ENCODE results near the gene CLASP2.

Gene CLASP2

GRCh38 chr3:33749546-33750210 lies 31.6 kb upstream of the CLASP2 start:
- Histone ChIP-seq H3K9me3 (peaks cover 0 to 6% (median 3%) of the 10 kb centered on the region in 3 donors), H3K4me1 (peaks cover 0 to 21% (median 0%) of the 10 kb centered on the region in 4 donors), H3K27me3 (no peaks in the 10 kb centered on the region), H3K36me3 (no peaks in the 10 kb centered on the region), H3K27ac (no peak overlapping the region), H3K4me3 (no peak overlapping the region)
- DNase-seq: no peak
- intact Hi-C loops (cut with DNase I; ENCODE audit: low total_unique reads): no loop called here
- TF ChIP-seq, protein P1, sequence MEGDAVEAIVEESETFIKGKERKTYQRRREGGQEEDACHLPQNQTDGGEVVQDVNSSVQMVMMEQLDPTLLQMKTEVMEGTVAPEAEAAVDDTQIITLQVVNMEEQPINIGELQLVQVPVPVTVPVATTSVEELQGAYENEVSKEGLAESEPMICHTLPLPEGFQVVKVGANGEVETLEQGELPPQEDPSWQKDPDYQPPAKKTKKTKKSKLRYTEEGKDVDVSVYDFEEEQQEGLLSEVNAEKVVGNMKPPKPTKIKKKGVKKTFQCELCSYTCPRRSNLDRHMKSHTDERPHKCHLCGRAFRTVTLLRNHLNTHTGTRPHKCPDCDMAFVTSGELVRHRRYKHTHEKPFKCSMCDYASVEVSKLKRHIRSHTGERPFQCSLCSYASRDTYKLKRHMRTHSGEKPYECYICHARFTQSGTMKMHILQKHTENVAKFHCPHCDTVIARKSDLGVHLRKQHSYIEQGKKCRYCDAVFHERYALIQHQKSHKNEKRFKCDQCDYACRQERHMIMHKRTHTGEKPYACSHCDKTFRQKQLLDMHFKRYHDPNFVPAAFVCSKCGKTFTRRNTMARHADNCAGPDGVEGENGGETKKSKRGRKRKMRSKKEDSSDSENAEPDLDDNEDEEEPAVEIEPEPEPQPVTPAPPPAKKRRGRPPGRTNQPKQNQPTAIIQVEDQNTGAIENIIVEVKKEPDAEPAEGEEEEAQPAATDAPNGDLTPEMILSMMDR (IDR thresholded peaks at IDR 0.05): no peak

DNA sequence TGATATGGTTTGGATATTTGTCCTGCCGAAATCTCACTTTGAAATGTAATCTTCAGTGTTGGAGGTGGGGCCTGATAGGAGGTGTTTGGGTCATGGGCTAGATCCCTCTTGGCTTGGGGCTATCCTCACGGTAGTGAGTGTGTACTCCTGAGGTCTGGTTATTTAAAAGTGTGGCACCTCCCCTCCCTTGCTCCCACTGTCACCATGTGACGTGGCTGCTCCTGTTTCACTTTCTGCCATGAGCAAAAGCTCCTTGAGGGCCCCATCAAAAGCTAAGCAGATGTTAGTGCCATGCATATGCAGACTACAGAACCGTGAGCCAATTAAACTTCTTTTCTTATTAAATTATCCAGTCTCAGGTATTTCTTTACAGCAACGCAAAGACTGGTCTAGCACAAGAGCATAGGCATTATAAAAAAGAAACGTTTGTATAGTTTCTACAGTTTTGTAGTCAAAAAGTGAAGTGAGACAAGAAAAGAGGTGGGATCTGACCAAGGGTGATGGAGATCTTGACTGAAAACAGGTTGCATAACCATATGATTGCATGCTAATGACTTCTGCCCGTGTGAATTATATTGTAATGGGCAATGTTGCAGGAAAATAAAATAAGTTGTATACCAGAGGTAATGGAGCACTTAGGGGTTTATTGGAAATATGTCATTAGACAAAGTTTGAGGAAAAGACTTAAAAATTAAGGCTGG lies 28.5 kb upstream of the CLASP2 start:
- no peak for DNase-seq
- Histone ChIP-seq H3K27ac (no peak overlapping the region), H3K4me3 (no peak overlapping the region), H3K36me3 (no peaks in the 10 kb centered on the region), H3K4me1 (peaks cover 0 to 19% (median 0%) of the 10 kb centered on the region in 4 donors), H3K9me3 (no peaks in the 10 kb centered on the region), H3K27me3 (no peaks in the 10 kb centered on the region)
- intact Hi-C loops (cut with DNase I; ENCODE audit: low total_unique reads): no loop called here
- TF ChIP-seq, protein P1 (IDR thresholded peaks at IDR 0.05): no peak

DNA sequence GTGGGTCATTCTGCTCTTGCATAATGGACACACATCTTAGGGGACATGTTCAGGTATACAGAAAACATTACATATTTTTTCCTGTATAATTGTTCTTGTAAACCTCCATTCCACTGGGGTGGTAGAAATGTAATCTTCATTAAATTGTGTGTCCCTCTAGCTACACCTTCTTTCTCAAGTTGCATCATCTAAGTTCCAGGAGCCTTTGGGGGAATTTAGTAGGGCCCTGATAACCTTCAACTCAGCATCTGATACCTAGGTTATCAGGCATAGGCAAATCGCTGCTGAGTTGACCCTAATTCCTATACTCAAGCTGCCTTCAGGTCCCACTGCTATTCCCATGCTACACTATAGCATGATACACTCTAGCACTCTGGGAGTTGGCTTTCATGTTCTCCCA lies 19.1 kb upstream of the CLASP2 start:
- DNase-seq: no peak
- no peaks in the 10 kb centered on the region for H3K36me3 ChIP-seq
- H3K27me3 ChIP-seq: no peaks in the 10 kb centered on the region
- H3K4me1 ChIP-seq: no peaks in the 10 kb centered on the region
- intact Hi-C loops (cut with DNase I; ENCODE audit: low total_unique reads): no loop called here
- peaks cover 0 to 3% (median 0%) of the 10 kb centered on the region in 3 donors for H3K9me3 ChIP-seq
- TF ChIP-seq, protein P1 (IDR thresholded peaks at IDR 0.05): no peak
- no peak overlapping the region for H3K27ac ChIP-seq
- H3K4me3 ChIP-seq: no peak overlapping the region

GRCh38 chr3:33732394-33732793 lies 14.3 kb upstream of the CLASP2 start:
- Histone ChIP-seq H3K4me3 (no peak overlapping the region), H3K36me3 (no peaks in the 10 kb centered on the region), H3K27me3 (no peaks in the 10 kb centered on the region), H3K9me3 (peaks cover 0 to 4% (median 0%) of the 10 kb centered on the region in 3 donors), H3K4me1 (no peaks in the 10 kb centered on the region), H3K27ac (no peak overlapping the region)
- DNase-seq: no peak
- intact Hi-C loops (cut with DNase I; ENCODE audit: low total_unique reads): no loop called here
- TF ChIP-seq, protein P1 (IDR thresholded peaks at IDR 0.05): no peak

GRCh38 chr3:33729993-33730392 lies 11.9 kb upstream of the CLASP2 start:
- Histone ChIP-seq H3K27ac (no peak overlapping the region), H3K27me3 (no peaks in the 10 kb centered on the region), H3K4me1 (no peaks in the 10 kb centered on the region), H3K36me3 (no peaks in the 10 kb centered on the region), H3K9me3 (peaks cover 0 to 4% (median 0%) of the 10 kb centered on the region in 3 donors), H3K4me3 (no peak overlapping the region)
- no peak for DNase-seq
- TF ChIP-seq, protein P1 (IDR thresholded peaks at IDR 0.05): no peak
- intact Hi-C loops (cut with DNase I; ENCODE audit: low total_unique reads): no loop called here

Data from tibial artery (tissue), 4 donors.